Hepatocyte (in vitro differentiated cells): ENCODE measurements around the gene NAA20.

ENCODE experiments used
- CTCF ChIP-seq: fragments of 200-600 bp; sonication (generic); IDR thresholded peaks from 2 replicates; pipeline ENCODE4 v1.5.1; 2016; ENCODE audit warnings: antibody characterized with exemption, mild to moderate bottlenecking; ENCODE audit not compliant: poor library complexity
- EZH2 ChIP-seq: fragments of 200-600 bp; sonication (generic); IDR thresholded peaks from 2 replicates; pipeline ENCODE4 v1.6.1; 2016; ENCODE audit warnings: antibody characterized with exemption, mild to moderate bottlenecking, borderline replicate concordance
- EZH2phosphoT487 ChIP-seq: fragments of 200-600 bp; sonication (generic); IDR thresholded peaks from one replicate; pipeline ENCODE4 v1.6.1; 2018; ENCODE audit warnings: antibody characterized with exemption, mild to moderate bottlenecking, low read depth, moderate library complexity; ENCODE audit not compliant: unreplicated experiment, severe bottlenecking

DNA sequence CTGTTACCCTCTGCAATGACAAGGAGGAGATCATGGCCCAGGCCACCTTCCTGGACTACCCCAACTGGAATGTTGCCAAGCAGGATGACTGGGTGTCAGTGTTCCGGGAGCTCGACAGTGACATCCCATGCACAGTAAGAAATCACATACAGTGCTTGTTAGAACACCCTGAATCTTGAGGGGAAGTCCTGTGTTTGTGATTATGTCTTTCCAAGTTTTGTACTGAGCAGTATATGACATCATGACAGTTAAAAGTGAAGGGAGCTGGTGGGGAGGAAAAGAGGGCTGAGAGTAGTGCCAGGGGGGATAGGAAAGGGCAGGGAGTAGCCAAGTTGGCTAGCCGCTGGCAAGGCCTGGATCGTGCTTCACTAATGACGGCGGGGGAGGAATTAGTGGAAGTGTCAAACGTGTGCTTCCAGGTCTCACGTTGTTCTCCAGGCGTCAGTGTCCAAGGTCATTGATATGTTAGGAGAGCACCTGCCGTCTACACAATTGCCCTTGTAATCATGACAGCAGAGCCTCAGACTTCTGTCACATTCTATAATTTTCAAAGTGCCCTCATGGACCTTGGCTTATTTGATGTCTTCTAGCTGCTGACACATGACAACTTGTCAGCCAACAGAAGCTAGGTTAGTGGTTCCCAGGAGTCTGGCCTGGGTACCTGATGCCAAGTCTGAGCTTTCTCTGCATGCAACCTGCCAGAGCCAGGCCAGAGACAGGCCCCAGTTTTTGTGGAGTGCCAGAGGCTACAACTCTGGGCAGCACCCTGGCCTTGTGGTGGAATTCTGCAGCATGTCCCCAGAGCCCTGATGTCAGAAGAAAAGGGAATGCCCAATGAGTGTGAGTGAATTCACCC, 53.9 kb downstream of the NAA20 start:
- TF ChIP-seq CTCF (no peak), EZH2 (no peak), EZH2phosphoT487 (no peak)
